H9 (cell line): ENCODE results near the gene SCO2. TPM values are rescaled to one million over a fixed set of nuclear protein-coding genes. Genes with fewer than 3 reads are reported as not detected.

ENCODE experiments used
- DNase-seq: peaks from one replicate; pipeline ENCODE4 v3.0.0-alpha.2; 2017
- H2AFZ ChIP-seq: one replicate; pipeline ENCODE4 v1.6.1; 2013; ENCODE audit warnings: mild to moderate bottlenecking, low read length, control low read depth, moderate library complexity
- H2AK5ac ChIP-seq: 2 replicates; pipeline ENCODE4 v1.6.1; 2013; ENCODE audit warnings: low read length, control low read depth, mixed read lengths; ENCODE audit not compliant: insufficient read length
- H2BK120ac ChIP-seq: one replicate; pipeline ENCODE4 v1.6.1; 2013; ENCODE audit warnings: low read depth, mild to moderate bottlenecking, low read length, control low read depth, inconsistent platforms; ENCODE audit not compliant: poor library complexity, severe bottlenecking
- H2BK12ac ChIP-seq: 2 replicates; pipeline ENCODE4 v1.6.1; 2013; ENCODE audit warnings: low read length, control low read depth, mixed read lengths, low read depth; ENCODE audit not compliant: insufficient read length
- H2BK15ac ChIP-seq: 2 replicates; pipeline ENCODE4 v1.6.1; 2013; ENCODE audit warnings: low read depth, low read length, control low read depth
- H2BK20ac ChIP-seq: one replicate; pipeline ENCODE4 v1.6.1; 2013; ENCODE audit warnings: low read depth, mild to moderate bottlenecking, low read length, control low read depth, inconsistent platforms; ENCODE audit not compliant: poor library complexity, severe bottlenecking
- H2BK5ac ChIP-seq: 2 replicates; pipeline ENCODE4 v1.6.1; 2013; ENCODE audit warnings: low read length, control low read depth, mixed read lengths; ENCODE audit not compliant: insufficient read length
- H3K14ac ChIP-seq: 2 replicates; pipeline ENCODE4 v1.6.1; 2013; ENCODE audit warnings: low read length, control low read depth; ENCODE audit not compliant: insufficient read depth
- H3K18ac ChIP-seq: 2 replicates; pipeline ENCODE4 v1.6.1; 2013; ENCODE audit warnings: low read depth, mild to moderate bottlenecking, mixed read lengths, low read length, control low read depth; ENCODE audit not compliant: insufficient read length
- H3K23ac ChIP-seq: 2 replicates; pipeline ENCODE4 v1.6.1; 2013; ENCODE audit warnings: low read length, control low read depth, mixed read lengths, low read depth; ENCODE audit not compliant: insufficient read length
- H3K23me2 ChIP-seq: 2 replicates; pipeline ENCODE4 v1.6.1; 2013; ENCODE audit warnings: low read depth, mild to moderate bottlenecking, mixed read lengths, low read length, control low read depth; ENCODE audit not compliant: insufficient read length, poor library complexity, severe bottlenecking
- H3K27ac ChIP-seq: 2 replicates; pipeline ENCODE4 v1.5.1; 2013; ENCODE audit warnings: low read length, control low read depth, mixed read lengths, low read depth; ENCODE audit not compliant: insufficient read length
- H3K27me3 ChIP-seq: 2 replicates; pipeline ENCODE4 v1.6.1; 2013; ENCODE audit warnings: low read length, control low read depth, inconsistent platforms; ENCODE audit not compliant: insufficient read depth
- H3K4ac ChIP-seq: 2 replicates; pipeline ENCODE4 v1.6.1; 2013; ENCODE audit warnings: low read depth, mild to moderate bottlenecking, control low read depth, inconsistent platforms, low read length, moderate library complexity
- H3K4me1 ChIP-seq: 2 replicates; pipeline ENCODE4 v1.6.1; 2013; ENCODE audit warnings: low read length, control low read depth, inconsistent platforms; ENCODE audit not compliant: insufficient read depth
- H3K4me2 ChIP-seq: 2 replicates; pipeline ENCODE4 v1.6.1; 2013; ENCODE audit warnings: low read length, control low read depth, mixed read lengths; ENCODE audit not compliant: insufficient read length, insufficient read depth
- H3K56ac ChIP-seq: 2 replicates; pipeline ENCODE4 v1.6.1; 2013; ENCODE audit warnings: low read depth, mild to moderate bottlenecking, mixed read lengths, low read length, control low read depth; ENCODE audit not compliant: insufficient read length
- H3K79me1 ChIP-seq: 2 replicates; pipeline ENCODE4 v1.6.1; 2013; ENCODE audit warnings: low read depth, mild to moderate bottlenecking, moderate library complexity, low read length, control low read depth, inconsistent platforms; ENCODE audit not compliant: insufficient read depth, poor library complexity, severe bottlenecking
- H3K79me2 ChIP-seq: 2 replicates; pipeline ENCODE4 v1.6.1; 2013; ENCODE audit warnings: low read length, control low read depth, inconsistent platforms; ENCODE audit not compliant: insufficient read depth
- H3K9ac ChIP-seq: 2 replicates; pipeline ENCODE4 v1.6.1; 2013; ENCODE audit warnings: low read length, control low read depth, mixed read lengths; ENCODE audit not compliant: insufficient read length; ENCODE audit errors: extremely low read depth
- H3K9me3 ChIP-seq: one replicate; pipeline ENCODE4 v1.6.1; 2013; ENCODE audit warnings: low read depth, low read length, inconsistent platforms; ENCODE audit not compliant: control insufficient read depth
- H3T11ph ChIP-seq: one replicate; pipeline ENCODE4 v1.6.1; 2013; ENCODE audit warnings: mild to moderate bottlenecking, low read length, control low read depth, inconsistent platforms
- H4K20me1 ChIP-seq: one replicate; pipeline ENCODE4 v1.6.1; 2013; ENCODE audit not compliant: control insufficient read depth, insufficient read length, insufficient read depth
- H4K5ac ChIP-seq: 2 replicates; pipeline ENCODE4 v1.6.1; 2013; ENCODE audit warnings: low read depth, mild to moderate bottlenecking, mixed read lengths, low read length, control low read depth; ENCODE audit not compliant: insufficient read length
- H4K8ac ChIP-seq: replicated peaks from 2 replicates; pipeline ENCODE4 v1.6.1; 2013; ENCODE audit warnings: low read length, control low read depth, mixed read lengths, low read depth; ENCODE audit not compliant: insufficient read length
- H4K91ac ChIP-seq: 2 replicates; pipeline ENCODE4 v1.6.1; 2013; ENCODE audit warnings: low read depth, mild to moderate bottlenecking, moderate library complexity, mixed read lengths, low read length, control low read depth; ENCODE audit not compliant: insufficient read length
- H3K27ac Mint-ChIP-seq, 3 experiments: 2 replicates in 2 of 3; 3 replicates in 1 of 3; pipeline ENCODE4 v1.8.0; 2020 to 2021; ENCODE audit warnings: mixed read lengths in 3 of 3, mild to moderate bottlenecking in 1 of 3, moderate library complexity in 1 of 3
- H3K27me3 Mint-ChIP-seq: 2 replicates; pipeline ENCODE4 v1.8.0; 2021; ENCODE audit warnings: low read depth, mild to moderate bottlenecking, moderate library complexity, mixed read lengths
- H3K36me3 Mint-ChIP-seq, 3 experiments: 2 replicates in 2 of 3; 3 replicates in 1 of 3; pipeline ENCODE4 v1.8.0; 2020 to 2021; ENCODE audit warnings: low read depth in 3 of 3, mixed read lengths in 3 of 3; ENCODE audit not compliant: insufficient read depth in 1 of 3
- H3K4me1 Mint-ChIP-seq, 2 experiments: 2 replicates each; pipeline ENCODE4 v1.8.0; 2020; ENCODE audit warnings: mixed read lengths in 2 of 2
- H3K4me3 Mint-ChIP-seq, 2 experiments: 2 replicates in 1 of 2; 3 replicates in 1 of 2; pipeline ENCODE4 v1.8.0; 2020 to 2021; ENCODE audit warnings: mild to moderate bottlenecking in 2 of 2, mixed read lengths in 2 of 2, moderate library complexity in 1 of 2
- H3K9me3 Mint-ChIP-seq, 2 experiments: 2 replicates in 1 of 2; 3 replicates in 1 of 2; pipeline ENCODE4 v1.8.0; 2020; ENCODE audit warnings: mild to moderate bottlenecking in 2 of 2, mixed read lengths in 2 of 2, moderate library complexity in 1 of 2
- WGBS: extraction: QIAGEN DNeasy Blood & Tissue Kit; methylation state at CpG from one replicate; pipeline ENCODE4 v1.1.7; 2013; ENCODE audit warnings: missing lambda C conversion rate, low lambda C conversion rate, mixed read lengths; ENCODE audit not compliant: insufficient read length; ENCODE audit errors: extremely low coverage; 5-methylcytosine and 5-hydroxymethylcytosine counted together
- total RNA-seq: library from RNA; stranded (reverse); gene quantifications from 2 replicates; pipeline ENCODE4 v1.2.1, GENCODE V29; 2021
- TF ChIP-seq, protein P1 (sequence below): fragments of 200-600 bp; sonication (generic); conservative IDR thresholded peaks from 3 replicates; pipeline ENCODE4 v1.8.0; 2021; ENCODE audit warnings: antibody characterized with exemption, mild to moderate bottlenecking

SCO2 gene
- total RNA-seq, 1 experiment from 2014 or later, result 3.3 TPM

- Histone ChIP-seq H4K91ac (no peak overlapping the region), H3T11ph (no peak overlapping the region), H4K8ac (no peak overlapping the region), H3K23me2 (peaks cover 2% of the 10 kb centered on the region), H3K9me3 (no peaks in the 10 kb centered on the region), H3K9ac (no peak overlapping the region), H3K4ac (no peak overlapping the region), H2BK20ac (no peak overlapping the region), H2BK12ac (no peak overlapping the region), H3K79me1 (no peaks in the 10 kb centered on the region), H3K14ac (no peak overlapping the region), H3K23ac (no peak overlapping the region), H3K56ac (no peak overlapping the region), H2AFZ (no peak overlapping the region), H2AK5ac (no peak overlapping the region), H3K27me3 (no peaks in the 10 kb centered on the region; the same call in 1 of the 2 replicates), H3K27ac (no peak overlapping the region), H3K79me2 (no peaks in the 10 kb centered on the region), H3K18ac (no peak overlapping the region), H2BK15ac (no peak overlapping the region), H3K4me2 (no peak overlapping the region), H3K4me1 (no peaks in the 10 kb centered on the region), H2BK120ac (no peak overlapping the region), H2BK5ac (no peak overlapping the region), H4K5ac (no peak overlapping the region), H4K20me1 (no peaks in the 10 kb centered on the region)
- Mint-ChIP-seq H3K4me1 (peaks cover 6 to 9% of the 10 kb centered on the region in 2 experiments), H3K9me3 (no peaks in the 10 kb centered on the region; a peak in 1 of 5 replicates), H3K27me3 (peaks cover 64% of the 10 kb centered on the region), H3K27ac (no peak overlapping the region), H3K4me3 (no peak overlapping the region; a peak in 1 of 5 replicates), H3K36me3 (no peaks in the 10 kb centered on the region)
- DNase-seq, result no peak
- TF ChIP-seq, protein P1, sequence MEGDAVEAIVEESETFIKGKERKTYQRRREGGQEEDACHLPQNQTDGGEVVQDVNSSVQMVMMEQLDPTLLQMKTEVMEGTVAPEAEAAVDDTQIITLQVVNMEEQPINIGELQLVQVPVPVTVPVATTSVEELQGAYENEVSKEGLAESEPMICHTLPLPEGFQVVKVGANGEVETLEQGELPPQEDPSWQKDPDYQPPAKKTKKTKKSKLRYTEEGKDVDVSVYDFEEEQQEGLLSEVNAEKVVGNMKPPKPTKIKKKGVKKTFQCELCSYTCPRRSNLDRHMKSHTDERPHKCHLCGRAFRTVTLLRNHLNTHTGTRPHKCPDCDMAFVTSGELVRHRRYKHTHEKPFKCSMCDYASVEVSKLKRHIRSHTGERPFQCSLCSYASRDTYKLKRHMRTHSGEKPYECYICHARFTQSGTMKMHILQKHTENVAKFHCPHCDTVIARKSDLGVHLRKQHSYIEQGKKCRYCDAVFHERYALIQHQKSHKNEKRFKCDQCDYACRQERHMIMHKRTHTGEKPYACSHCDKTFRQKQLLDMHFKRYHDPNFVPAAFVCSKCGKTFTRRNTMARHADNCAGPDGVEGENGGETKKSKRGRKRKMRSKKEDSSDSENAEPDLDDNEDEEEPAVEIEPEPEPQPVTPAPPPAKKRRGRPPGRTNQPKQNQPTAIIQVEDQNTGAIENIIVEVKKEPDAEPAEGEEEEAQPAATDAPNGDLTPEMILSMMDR, result no peak
- WGBS, result 100% methylated on average over 2 of the region's 13 CpGs
These were observed 12.4 kb upstream of the SCO2 start for GRCh38 chr22:50537765-50538164.
